Neural progenitor cell (in vitro differentiated cells): ENCODE data around the gene PITPNB.

Experiments
- EZH2 ChIP-seq: fragments of 200-600 bp; sonication (generic); IDR thresholded peaks from 2 replicates; pipeline ENCODE4 v1.6.1; 2017; ENCODE audit warnings: antibody characterized with exemption, mild to moderate bottlenecking, moderate library complexity
- EZH2phosphoT487 ChIP-seq: fragments of 200-600 bp; sonication (generic); IDR thresholded peaks from 2 replicates; pipeline ENCODE4 v1.6.1; 2017; ENCODE audit warnings: antibody characterized with exemption
- TF ChIP-seq, protein P1 (sequence below): fragments of 200-600 bp; sonication (generic); IDR thresholded peaks from 2 replicates; pipeline ENCODE4 v1.5.1; 2017; ENCODE audit warnings: antibody characterized with exemption, mild to moderate bottlenecking

DNA sequence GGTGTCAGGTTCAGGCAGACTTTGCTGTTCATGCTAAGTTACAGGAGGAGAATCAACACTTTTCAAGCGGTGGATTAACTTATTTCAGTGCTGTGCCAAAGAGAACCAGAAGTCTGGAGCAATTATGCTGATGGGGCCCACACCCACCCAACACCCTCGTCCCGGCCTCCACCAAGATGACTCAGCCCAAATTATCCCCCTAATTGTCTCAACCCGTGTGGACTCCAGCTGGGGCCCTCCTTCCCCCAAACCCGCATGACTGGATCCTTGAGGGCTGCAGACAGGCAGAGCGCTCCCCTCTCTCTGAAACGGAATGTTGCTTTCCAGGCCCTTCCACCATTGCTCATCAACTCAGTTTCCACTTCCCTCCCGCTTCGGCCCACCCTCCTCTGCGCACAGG lies 82.9 kb downstream of the PITPNB start:
- TF ChIP-seq EZH2 (no peak), EZH2phosphoT487 (no peak)
- TF ChIP-seq, protein P1, sequence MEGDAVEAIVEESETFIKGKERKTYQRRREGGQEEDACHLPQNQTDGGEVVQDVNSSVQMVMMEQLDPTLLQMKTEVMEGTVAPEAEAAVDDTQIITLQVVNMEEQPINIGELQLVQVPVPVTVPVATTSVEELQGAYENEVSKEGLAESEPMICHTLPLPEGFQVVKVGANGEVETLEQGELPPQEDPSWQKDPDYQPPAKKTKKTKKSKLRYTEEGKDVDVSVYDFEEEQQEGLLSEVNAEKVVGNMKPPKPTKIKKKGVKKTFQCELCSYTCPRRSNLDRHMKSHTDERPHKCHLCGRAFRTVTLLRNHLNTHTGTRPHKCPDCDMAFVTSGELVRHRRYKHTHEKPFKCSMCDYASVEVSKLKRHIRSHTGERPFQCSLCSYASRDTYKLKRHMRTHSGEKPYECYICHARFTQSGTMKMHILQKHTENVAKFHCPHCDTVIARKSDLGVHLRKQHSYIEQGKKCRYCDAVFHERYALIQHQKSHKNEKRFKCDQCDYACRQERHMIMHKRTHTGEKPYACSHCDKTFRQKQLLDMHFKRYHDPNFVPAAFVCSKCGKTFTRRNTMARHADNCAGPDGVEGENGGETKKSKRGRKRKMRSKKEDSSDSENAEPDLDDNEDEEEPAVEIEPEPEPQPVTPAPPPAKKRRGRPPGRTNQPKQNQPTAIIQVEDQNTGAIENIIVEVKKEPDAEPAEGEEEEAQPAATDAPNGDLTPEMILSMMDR, result no peak
